A549 (cell line): Measurements from ENCODE around the gene SRPRA. TPM values are rescaled to one million over a fixed set of nuclear protein-coding genes. Genes with fewer than 3 reads are reported as not detected.

Experiments used
- ATAC-seq, 2 experiments: fragments of 200-7000 bp in 1 of 2; fragments of >200 bp in 1 of 2; cut with Nextera tagmentation in 1 of 2; cut with Tn5 transposase in 1 of 2; 3 replicates each; pipeline versions ENCODE4 v1.8.0 to v1.9.1; 2018 to 2020; ENCODE audit warnings: mild to moderate bottlenecking in 1 of 2, moderate library complexity in 1 of 2
- CTCF ChIA-PET: fragments of 300-600 bp; sonication (Branson Sonifier 250); formaldehyde crosslinking; extraction: SDS; loops from one replicate; lab custom pipeline; 2021; ENCODE audit warnings: antibody characterized with exemption, inconsistent platforms; lab: Yijun Ruan, JAX
- POLR2A ChIA-PET: fragments of 350-600 bp; formaldehyde crosslinking; extraction: SDS; loops from one replicate; lab custom pipeline; 2021; ENCODE audit warnings: antibody characterized with exemption, inconsistent platforms; lab: Yijun Ruan, JAX
- DNase-seq, 2 experiments: peaks; one replicate each; pipeline versions ENCODE4 v3.0.0 to v3.0.0-alpha.2; 2011 to 2016; ENCODE audit warnings: low read depth in 1 of 2, low spot score in 1 of 2
- FAIRE-seq: peaks from 2 replicates; lab custom pipeline; 2011; peaks lifted over from hg19 to GRCh38; lab: Jason Lieb, UNC
- H3K27ac ChIP-seq, 2 experiments: fragments of >200 bp; sonication (Bioruptor Twin); formaldehyde crosslinking; 3 replicates each; pipeline ENCODE4 v1.5.1; 2016 to 2017
- H3K4me1 ChIP-seq: fragments of >200 bp; sonication (Bioruptor Twin); formaldehyde crosslinking; 3 replicates; pipeline ENCODE4 v1.6.1; 2016
- H3K4me2 ChIP-seq: fragments of >200 bp; sonication (Bioruptor Twin); formaldehyde crosslinking; 3 replicates; pipeline ENCODE4 v1.6.1; 2016
- H3K4me3 ChIP-seq: fragments of >200 bp; sonication (Bioruptor Twin); formaldehyde crosslinking; 3 replicates; pipeline ENCODE4 v1.5.1; 2016
- H3K9me3 ChIP-seq: fragments of >200 bp; sonication (Bioruptor Twin); formaldehyde crosslinking; 3 replicates; pipeline ENCODE4 v1.6.1; 2016
- ATOH8 ChIP-seq: fragments of 250-450 bp; sonication (Bioruptor Pico); IDR thresholded peaks from 2 replicates; pipeline ENCODE4 v1.5.0; 2020; ENCODE audit warnings: low read depth, mild to moderate bottlenecking, moderate library complexity
- CBX8 ChIP-seq: fragments of 200-600 bp; sonication (generic); IDR thresholded peaks from 2 replicates; pipeline ENCODE4 v1.6.1; 2016
- CHD2 ChIP-seq: fragments of 150-350 bp; IDR thresholded peaks from 2 replicates; pipeline ENCODE4 v1.6.1; 2014; ENCODE audit warnings: low read length; ENCODE audit not compliant: partially characterized antibody
- CHD4 ChIP-seq: fragments of 200-600 bp; sonication (generic); IDR thresholded peaks from 2 replicates; pipeline ENCODE4 v1.6.1; 2016; ENCODE audit warnings: antibody characterized with exemption, mild to moderate bottlenecking, borderline replicate concordance
- E2F6 ChIP-seq: IDR thresholded peaks from 2 replicates; pipeline ENCODE4 v1.6.1; 2012; ENCODE audit warnings: low read depth, borderline replicate concordance
- ELK1 ChIP-seq: fragments of 150-350 bp; IDR thresholded peaks from 2 replicates; pipeline ENCODE4 v1.6.1; 2014; ENCODE audit warnings: low read depth, mild to moderate bottlenecking, low read length
- EP300 ChIP-seq, 2 experiments: fragments of >200 bp; sonication (Bioruptor Twin); formaldehyde crosslinking; IDR thresholded peaks; 2 replicates in 1 of 2; 3 replicates in 1 of 2; pipeline ENCODE4 v1.6.1; 2016 to 2017
- FOSB ChIP-seq: fragments of 250-450 bp; sonication (Bioruptor Pico); IDR thresholded peaks from 2 replicates; pipeline ENCODE4 v1.5.0; 2020; ENCODE audit warnings: mild to moderate bottlenecking, moderate library complexity
- FOSL2 ChIP-seq, 2 experiments: fragments of 450-650 bp in 1 of 2; fragments of >200 bp in 1 of 2; sonication (Bioruptor Twin) in 1 of 2; formaldehyde crosslinking; IDR thresholded peaks; 2 replicates each; pipeline versions ENCODE4 v1.5.0 to v1.6.1; 2016 to 2020; ENCODE audit warnings: mild to moderate bottlenecking in 1 of 2, moderate library complexity in 1 of 2
- HEYL ChIP-seq: fragments of 250-450 bp; sonication (Bioruptor Pico); IDR thresholded peaks from 2 replicates; pipeline ENCODE4 v1.8.0; 2021; ENCODE audit warnings: mild to moderate bottlenecking, moderate library complexity
- HMGXB4 ChIP-seq: fragments of 250-450 bp; sonication (Bioruptor Pico); IDR thresholded peaks from 2 replicates; pipeline ENCODE4 v1.5.0; 2021; ENCODE audit warnings: mild to moderate bottlenecking, moderate library complexity, borderline replicate concordance
- HOXB5 ChIP-seq: fragments of 250-450 bp; sonication (Bioruptor Pico); IDR thresholded peaks from 2 replicates; pipeline ENCODE4 v1.5.0; 2020; ENCODE audit warnings: mild to moderate bottlenecking, moderate library complexity
- JUN ChIP-seq, 2 experiments: fragments of >200 bp; sonication (Bioruptor Twin); formaldehyde crosslinking; IDR thresholded peaks; 2 replicates in 1 of 2; 3 replicates in 1 of 2; pipeline ENCODE4 v1.6.1; 2016 to 2017
- KDM1A ChIP-seq: fragments of 200-600 bp; sonication (generic); IDR thresholded peaks from 2 replicates; pipeline ENCODE4 v1.6.1; 2016; ENCODE audit warnings: low read depth, mild to moderate bottlenecking
- MAX ChIP-seq: IDR thresholded peaks from 2 replicates; pipeline ENCODE4 v1.6.1; 2012
- MAZ ChIP-seq: fragments of 150-350 bp; IDR thresholded peaks from 2 replicates; pipeline ENCODE4 v1.6.1; 2014; ENCODE audit warnings: antibody characterized with exemption, low read depth, low read length, borderline replicate concordance
- MYC ChIP-seq: IDR thresholded peaks from 2 replicates; pipeline ENCODE4 v1.6.1; 2012; ENCODE audit warnings: mild to moderate bottlenecking, inconsistent platforms, low read length, improper control_type of control experiment, borderline replicate concordance
- NFE2L2 ChIP-seq: fragments of 150-350 bp; conservative IDR thresholded peaks from 2 replicates; pipeline ENCODE4 v1.6.1; 2014; ENCODE audit warnings: low read length
- NR3C1 ChIP-seq: fragments of >200 bp; sonication (Bioruptor Twin); formaldehyde crosslinking; IDR thresholded peaks from 3 replicates; pipeline ENCODE4 v1.6.1; 2017
- PHF8 ChIP-seq: fragments of 200-600 bp; sonication (generic); IDR thresholded peaks from 2 replicates; pipeline ENCODE4 v1.6.1; 2016; ENCODE audit warnings: low read depth, mild to moderate bottlenecking, antibody characterized with exemption, moderate library complexity, borderline replicate concordance
- POLR2A ChIP-seq: IDR thresholded peaks from 2 replicates; pipeline ENCODE4 v1.6.1; 2012; ENCODE audit warnings: mild to moderate bottlenecking, low read length
- RARB ChIP-seq: fragments of 250-450 bp; sonication (Bioruptor Pico); IDR thresholded peaks from 2 replicates; pipeline ENCODE4 v1.8.0; 2021; ENCODE audit warnings: mild to moderate bottlenecking, moderate library complexity
- RCOR1 ChIP-seq: fragments of 150-350 bp; IDR thresholded peaks from 2 replicates; pipeline ENCODE4 v1.6.1; 2014; ENCODE audit warnings: antibody characterized with exemption, low read length, low read depth
- RFX5 ChIP-seq: fragments of 450-650 bp; IDR thresholded peaks from 2 replicates; pipeline ENCODE4 v1.7.1; 2014; ENCODE audit warnings: antibody characterized with exemption, mild to moderate bottlenecking, moderate library complexity
- RNF2 ChIP-seq: fragments of 200-600 bp; sonication (generic); IDR thresholded peaks from 2 replicates; pipeline ENCODE4 v1.6.1; 2016; ENCODE audit warnings: low read depth, mild to moderate bottlenecking, antibody characterized with exemption, moderate library complexity, borderline replicate concordance
- TP53 ChIP-seq: fragments of 250-450 bp; sonication (Bioruptor Pico); IDR thresholded peaks from 2 replicates; pipeline ENCODE4 v1.5.0; 2021; ENCODE audit warnings: mild to moderate bottlenecking, moderate library complexity
- USF2 ChIP-seq: fragments of 450-650 bp; IDR thresholded peaks from 2 replicates; pipeline ENCODE4 v1.6.1; 2014; ENCODE audit warnings: antibody characterized with exemption
- ZNF302 ChIP-seq: fragments of 250-450 bp; sonication (Bioruptor Pico); IDR thresholded peaks from 2 replicates; pipeline ENCODE4 v1.9.0; 2021; ENCODE audit warnings: inconsistent platforms, mild to moderate bottlenecking, moderate library complexity
- ZSCAN20 ChIP-seq: fragments of 250-450 bp; sonication (Bioruptor Pico); IDR thresholded peaks from 2 replicates; pipeline ENCODE4 v1.8.0; 2022; ENCODE audit warnings: mild to moderate bottlenecking, moderate library complexity
- WGBS: methylation state at CpG from one replicate; pipeline ENCODE4 v1.1.6; 2017; ENCODE audit errors: missing lambda C conversion rate; 5-methylcytosine and 5-hydroxymethylcytosine counted together
- polyA plus RNA-seq, 4 experiments: library from polyadenylated mRNA; depleted of rRNA in 3 of 4; stranded (reverse); fragments of >200 nt; fragmentation: RNase III in 1 of 4; extraction: RNeasy Plus Mini Kit Qiagen cat#74134 plus additional on column Dnase treatment in 1 of 4; gene quantifications; 2 replicates in 3 of 4; 3 replicates in 1 of 4; pipeline ENCODE4 v1.2.3, GENCODE V29; 2011 to 2017

Gene SRPRA
- polyA plus RNA-seq, 2 of the 4 experiments (the other 2 are of a cell fraction): 45.1 to 92.2 TPM

GRCh38 chr11:126268708-126269579 is at the start of gene SRPRA, which contains the start of gene FOXRED1 (continued):
- TF ChIP-seq FOSL2 (IDR thresholded peaks at IDR 0.05) (no peak), FOSL2 (CRISPR knock-in tag; IDR thresholded peaks at IDR 0.05) (0 out of 2 replicates have a peak, but pooled peaks have one; percentile 7), RARB (CRISPR knock-in tag) (no peak), FOSB (no peak), HEYL (CRISPR knock-in tag) (no peak), PHF8 (peak; percentile 41; the same call in 1 of the 2 replicates), CHD2 (no peak), MAZ (0 out of 2 replicates have a peak, but pooled peaks have one; percentile 71), RFX5 (peak; percentile 61; the same call in 1 of the 2 replicates), MYC (no peak), ATOH8 (CRISPR knock-in tag) (no peak), POLR2A (peak; percentile 69), JUN (IDR thresholded peaks at IDR 0.05) (peak; percentile 53 to 79; a peak in 4 of 5 replicates), CHD4 (no peak), ZNF302 (CRISPR knock-in tag) (no peak), NFE2L2 (no peak), EP300 (IDR thresholded peaks at IDR 0.05) (no peak), MAX (peak; percentile 43; the same call in 1 of the 2 replicates), USF2 (peak; percentile 86), CBX8 (no peak), HMGXB4 (CRISPR knock-in tag) (no peak), NR3C1 (no peak), ZSCAN20 (CRISPR knock-in tag) (no peak), HOXB5 (CRISPR knock-in tag) (no peak)

GRCh38 chr11:126317756-126318573 is 49.3 kb upstream of the SRPRA start:
- ATAC-seq (no peak), DNase-seq (no peak), FAIRE-seq (no peak)
- Histone ChIP-seq H3K4me1 (no peaks in the 10 kb centered on the region), H3K4me2 (no peak overlapping the region), H3K27ac (no peak overlapping the region), H3K4me3 (no peak overlapping the region), H3K9me3 (no peaks in the 10 kb centered on the region)
- ChIA-PET POLR2A (no interaction called here), CTCF (interaction anchor here (0.6 to 1.9 kb wide), 3 partner anchors 8 to 123 kb away, joined by 3 to 13 read pairs (median 3); no protein-coding TSS in a partner anchor)
- TF ChIP-seq KDM1A (no peak), RNF2 (no peak), FOSL2 (IDR thresholded peaks at IDR 0.05) (no peak), FOSL2 (CRISPR knock-in tag; IDR thresholded peaks at IDR 0.05) (no peak), E2F6 (no peak), CHD4 (no peak), NFE2L2 (no peak), ELK1 (no peak), RCOR1 (no peak), TP53 (CRISPR knock-in tag) (no peak), RFX5 (no peak), FOSB (no peak)
- 90% methylated on average over 12 of the region's 14 CpGs for WGBS
